Measurements from ENCODE around the gene TKFC.
A peak's percentile ranks its signal among the peaks of the same experiment; 100 is the strongest.

Gene TKFC

GRCh38 chr11:61309141-61309540, 23.9 kb upstream of the TKFC start:
- no peak for TF ChIP-seq CTCF (IDR thresholded peaks at IDR 0.05; ENCODE audit: insufficient read depth, low read length, missing control alignments)
- H3K4me3 ChIP-seq (ENCODE audit: low read depth, low read length), result no peak overlapping the region
- CTCF ChIA-PET, result interaction anchor here (0.8 to 2.3 kb wide), 3 partner anchors 10 to 76 kb away, joined by 3 to 8 read pairs (median 6); no protein-coding TSS in a partner anchor
- POLR2A ChIA-PET, result no interaction called here
- no peak for DNase-seq (ENCODE audit: low read depth, low spot score)

GRCh38 chr11:61309739-61310138, 23.3 kb upstream of the TKFC start:
- ChIA-PET POLR2A (no interaction called here), CTCF (interaction anchor here (0.5 to 2.3 kb wide), 4 partner anchors 11 to 76 kb away, joined by 3 to 8 read pairs (median 4); no protein-coding TSS in a partner anchor)
- H3K4me3 ChIP-seq (ENCODE audit: low read depth, low read length), result no peak overlapping the region
- DNase-seq (ENCODE audit: low read depth, low spot score), result no peak
- no peak for TF ChIP-seq CTCF (IDR thresholded peaks at IDR 0.05; ENCODE audit: insufficient read depth, low read length, missing control alignments)

GRCh38 chr11:61310749-61311148, 22.3 kb upstream of the TKFC start:
- no peak for DNase-seq (ENCODE audit: low read depth, low spot score)
- POLR2A ChIA-PET, result no interaction called here
- CTCF ChIA-PET, result interaction anchor here (1.0 to 1.1 kb wide), 2 partner anchors 17 to 21 kb away, joined by 3 read pairs; no protein-coding TSS in a partner anchor
- no peak overlapping the region for H3K4me3 ChIP-seq (ENCODE audit: low read depth, low read length)
- TF ChIP-seq CTCF (IDR thresholded peaks at IDR 0.05; ENCODE audit: insufficient read depth, low read length, missing control alignments), result no peak

- TF ChIP-seq CTCF (IDR thresholded peaks at IDR 0.05; ENCODE audit: insufficient read depth, low read length, missing control alignments), result no peak
- H3K4me3 ChIP-seq (ENCODE audit: low read depth, low read length), result no peak overlapping the region
- ChIA-PET POLR2A (no interaction called here), CTCF (interaction anchor here (0.9 to 1.7 kb wide), 6 partner anchors 8 to 61 kb away, joined by 3 to 6 read pairs (median 3); no protein-coding TSS in a partner anchor)
- no peak for DNase-seq (ENCODE audit: low read depth, low spot score)
Observed at GRCh38 chr11:61315260-61315659, 17.8 kb upstream of the TKFC start.

- no peak for DNase-seq (ENCODE audit: low read depth, low spot score)
- ChIA-PET POLR2A (no interaction called here), CTCF (interaction anchor here (1.3 to 11.7 kb wide), 3 partner anchors 11 to 71 kb away, joined by 4 to 150 read pairs (median 5); no protein-coding TSS in a partner anchor)
- no peak overlapping the region for H3K4me3 ChIP-seq (ENCODE audit: low read depth, low read length)
- no peak for TF ChIP-seq CTCF (IDR thresholded peaks at IDR 0.05; ENCODE audit: insufficient read depth, low read length, missing control alignments)
Observed at GRCh38 chr11:61325649-61326414, 7.2 kb upstream of the TKFC start.

GRCh38 chr11:61327669-61328071, 5.4 kb upstream of the TKFC start:
- CTCF ChIA-PET, result interaction anchor here (0.9 to 11.7 kb wide), 12 partner anchors 9 to 74 kb away, joined by 3 to 150 read pairs (median 4); partner anchors contain the start of genes TMEM138 and TMEM216
- POLR2A ChIA-PET, result interaction anchor here (0.9 to 1.0 kb wide), 2 partner anchors 35 to 51 kb away, joined by 3 to 4 read pairs; partner anchors contain the start of gene TMEM138
- TF ChIP-seq CTCF (IDR thresholded peaks at IDR 0.05; ENCODE audit: insufficient read depth, low read length, missing control alignments), result no peak
- DNase-seq (ENCODE audit: low read depth, low spot score), result peak; percentile 54
- no peak overlapping the region for H3K4me3 ChIP-seq (ENCODE audit: low read depth, low read length)
